Stimulated activated CD4-positive, alpha-beta T cell treated with anti-CD3 and anti-CD28 coated beads, Interleukin-12 subunit alpha, Interleukin-12 subunit beta, amount 100 ng/mL, for 48 hours (primary cell): Measurements from ENCODE around the gene FAM25A.
"Not testable (repeated sequence)": the region's sequence is repeated elsewhere in the genome, so short reads cannot be mapped to it uniquely, and the experiment has no call there.

ENCODE experiments used
- DNase-seq, 3 donors: peaks; one replicate each; pipeline ENCODE4 v3.0.0-alpha.2; 2020; ENCODE audit warnings: low read depth in 2 of 3, low spot score in 1 of 3

Gene FAM25A

DNA sequence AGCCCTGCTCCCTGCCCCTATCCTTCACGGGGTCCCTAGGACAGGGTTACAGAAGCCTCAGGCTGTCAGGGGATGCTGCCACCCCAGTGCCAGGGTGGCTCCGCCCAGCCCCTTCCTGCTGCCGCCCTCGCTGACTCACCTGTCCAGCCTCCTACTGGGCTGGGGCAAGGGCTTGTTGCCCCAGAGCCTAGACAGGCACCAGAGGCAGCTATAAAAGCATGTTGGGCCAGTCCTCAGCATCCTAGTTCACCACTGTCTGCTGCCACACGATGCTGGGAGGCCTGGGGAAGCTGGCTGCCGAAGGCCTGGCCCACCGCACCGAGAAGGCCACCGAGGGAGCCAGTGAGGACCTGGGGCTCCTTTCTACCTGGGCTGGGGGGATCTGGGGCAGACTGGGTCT is at the start of gene FAM25A:
FAM25A (plus strand) TSS at position 239 of the 400 bp plus-strand sequence; CDS start at position 270, 31 bp downstream.
- not testable (repeated sequence) for DNase-seq

DNA sequence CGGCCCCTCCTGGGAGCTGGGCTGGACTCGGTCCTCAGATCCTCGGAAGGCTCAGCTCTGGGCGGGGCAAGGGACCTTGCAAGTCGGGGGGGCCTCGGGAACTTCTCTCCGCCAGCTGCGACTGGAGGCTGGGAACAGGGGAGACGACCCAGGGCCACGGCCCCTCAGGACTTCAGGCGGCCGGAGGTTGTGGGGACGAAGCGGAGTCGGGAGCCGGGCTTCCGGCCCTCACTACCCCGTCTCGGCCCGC is 49.2 kb upstream of the FAM25A start:
- no peak for DNase-seq

DNA sequence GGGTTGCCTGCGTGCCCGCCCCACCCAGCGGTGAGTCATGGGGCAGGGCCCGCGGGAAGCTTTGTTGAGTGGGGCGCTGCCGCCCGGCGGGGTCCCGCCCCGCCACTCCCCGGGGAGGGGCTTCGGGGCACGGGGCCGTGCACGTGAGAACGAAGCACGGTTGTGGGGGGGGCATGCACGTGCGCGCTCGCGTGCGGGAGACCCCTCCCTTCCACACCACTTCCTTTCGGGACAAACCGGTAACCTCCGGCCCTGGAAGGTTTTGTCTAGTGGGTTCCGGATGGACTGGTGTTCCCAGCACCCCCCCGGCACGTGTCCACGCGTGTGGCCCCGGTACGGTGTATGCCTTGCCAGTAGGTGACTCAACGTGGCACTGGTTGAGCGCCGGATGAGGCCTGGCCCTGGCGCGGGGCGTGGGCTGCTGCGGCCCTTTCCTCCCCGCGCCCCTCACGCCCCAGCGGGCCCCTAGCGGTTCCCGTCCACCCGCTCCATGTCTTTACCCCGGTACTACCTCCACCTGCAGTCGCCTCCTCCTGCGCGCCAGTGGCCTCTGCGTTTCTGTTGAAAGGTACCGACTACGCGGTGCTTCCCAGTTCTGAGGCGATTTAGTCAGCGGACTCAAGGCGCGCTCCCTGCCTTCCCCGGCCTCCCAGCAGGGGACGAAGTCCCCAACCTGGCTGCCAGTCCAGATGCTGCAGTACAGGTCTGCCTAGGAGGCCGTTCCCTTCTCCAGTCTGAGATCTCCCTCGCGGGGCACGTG is 48.7 kb upstream of the FAM25A start:
- peak; percentile 64 to 77 (median 66) for DNase-seq

DNA sequence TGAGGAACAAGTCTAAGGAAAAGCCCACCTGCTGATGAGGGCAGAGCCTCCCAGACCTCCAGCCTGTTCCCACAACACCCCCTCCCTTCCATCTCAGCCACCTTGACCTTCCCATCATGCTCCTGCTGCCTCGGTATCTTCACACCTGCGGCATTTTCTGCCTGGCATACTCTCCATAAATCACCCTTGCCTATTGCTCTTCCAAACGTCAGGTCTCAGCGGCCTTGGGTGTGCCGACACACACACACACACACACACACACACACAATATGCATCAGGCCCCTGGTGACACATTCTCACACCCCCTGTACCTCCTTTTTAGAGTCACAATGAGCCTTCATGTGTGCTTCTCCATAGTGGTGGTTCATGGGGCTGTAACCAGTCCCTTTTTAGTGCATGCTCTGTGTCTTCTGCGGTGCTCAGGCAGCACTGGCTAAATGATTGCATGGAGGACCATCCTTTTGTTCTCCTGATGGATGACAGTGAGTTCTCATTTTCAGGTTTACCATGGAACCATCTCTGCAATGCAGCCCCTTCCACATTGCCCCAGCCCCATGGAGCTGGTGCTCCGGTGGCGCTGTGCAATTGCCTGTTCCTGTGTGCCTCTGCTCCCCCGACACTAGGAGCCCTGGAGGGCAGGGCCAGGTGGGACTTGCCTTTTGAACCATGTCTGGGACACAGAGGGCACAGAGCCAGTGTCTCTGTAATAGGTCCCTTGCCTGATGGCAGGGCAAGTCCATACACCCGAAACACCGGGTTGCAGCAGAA is 47.3 kb upstream of the FAM25A start:
- DNase-seq: no peak

DNA sequence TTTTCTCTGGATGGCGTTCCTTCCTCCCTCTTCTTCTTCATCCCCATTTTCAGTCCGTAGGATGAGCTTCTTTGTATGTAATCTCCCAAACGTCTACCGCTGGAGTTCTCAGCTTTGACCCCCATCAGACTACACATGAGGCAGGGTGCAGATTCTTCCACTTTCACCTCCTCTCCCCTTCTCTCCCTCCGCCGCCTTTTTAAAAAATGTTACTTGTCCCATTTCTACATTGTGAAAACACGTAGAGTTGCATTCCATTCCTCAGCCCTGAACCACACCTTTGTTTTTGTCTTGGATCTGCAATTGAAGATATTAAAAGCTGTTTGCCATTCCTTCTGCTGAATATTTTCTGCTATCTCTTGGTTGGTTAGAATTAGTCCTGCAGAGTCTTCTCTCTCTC is 45.6 kb upstream of the FAM25A start:
- no peak for DNase-seq

DNA sequence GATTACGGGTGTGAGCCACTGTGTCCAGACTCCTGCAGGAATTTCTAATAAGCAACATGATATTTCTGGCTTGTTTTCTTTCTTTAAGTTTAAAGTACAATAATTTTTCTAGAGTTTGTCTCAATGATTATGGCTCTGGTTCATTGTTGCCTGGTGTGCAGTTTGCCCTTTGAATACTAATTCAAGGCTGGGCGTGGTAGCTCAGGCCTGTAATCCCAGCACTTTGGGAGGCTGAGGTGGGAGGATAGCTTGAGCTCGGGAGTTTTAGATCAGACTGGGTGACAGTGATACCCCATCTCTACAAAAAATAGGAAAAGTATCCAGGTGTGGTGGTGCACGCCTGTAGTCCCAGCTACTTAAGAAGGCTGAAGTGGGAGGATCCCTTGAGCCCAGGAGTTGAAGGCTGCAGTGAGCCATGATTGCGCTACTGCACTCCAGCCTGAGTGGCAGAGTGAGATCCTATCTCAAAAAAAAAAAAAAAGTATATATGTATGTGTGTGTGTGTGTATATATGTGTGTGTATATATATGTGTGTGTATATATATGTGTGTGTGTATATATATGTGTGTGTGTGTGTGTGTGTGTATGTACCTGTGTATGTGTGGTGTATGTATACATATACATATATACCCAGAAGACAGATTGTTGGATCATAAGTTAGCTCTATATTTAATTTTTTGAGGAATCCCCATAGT is 43.6 kb upstream of the FAM25A start:
- DNase-seq: no peak

DNA sequence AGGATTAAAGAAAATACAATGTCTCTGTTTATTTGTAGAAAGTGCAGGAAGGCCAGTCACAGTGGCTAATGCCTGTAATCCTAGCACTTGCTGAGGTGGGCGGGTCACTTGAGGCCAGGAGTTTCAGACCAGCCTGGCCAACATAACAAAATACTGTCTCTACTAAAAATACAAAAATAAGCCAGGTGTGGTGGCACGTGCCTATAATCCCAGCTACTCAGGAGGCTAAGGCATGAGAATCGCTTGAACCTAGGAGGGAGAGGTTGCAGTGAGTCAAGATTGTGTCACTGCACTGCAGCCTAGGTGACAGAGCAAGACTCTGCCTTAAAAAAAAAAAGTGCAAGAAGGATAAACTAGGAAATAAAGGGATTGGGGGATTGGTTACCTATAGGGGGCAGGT is 41.6 kb upstream of the FAM25A start:
- not testable (repeated sequence) for DNase-seq

DNA sequence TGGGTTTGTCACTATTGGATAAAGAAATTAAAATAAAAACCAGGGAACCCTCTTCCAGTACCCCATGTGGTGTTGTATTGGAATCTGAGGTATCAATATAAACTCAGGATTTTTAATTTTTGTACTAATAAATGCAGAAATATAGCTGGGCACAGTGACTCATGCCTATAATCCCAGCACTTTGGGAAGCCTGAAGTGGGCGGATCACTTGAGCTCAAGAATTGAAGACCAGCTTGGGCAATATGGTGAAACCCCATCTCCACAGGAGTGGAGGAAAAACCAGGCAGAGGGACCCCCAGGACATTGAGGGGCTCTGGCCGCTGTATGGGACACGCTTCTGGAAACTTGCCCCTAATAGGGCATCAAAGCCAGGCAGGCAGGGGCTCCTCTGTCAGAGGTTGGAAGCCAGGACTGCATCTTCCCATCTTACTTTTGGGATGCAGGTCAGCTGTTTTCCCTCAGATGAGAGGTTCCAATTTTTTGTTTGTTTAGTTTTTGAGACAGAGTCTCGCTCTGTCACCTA is 40.7 kb upstream of the FAM25A start:
- DNase-seq: no peak

DNA sequence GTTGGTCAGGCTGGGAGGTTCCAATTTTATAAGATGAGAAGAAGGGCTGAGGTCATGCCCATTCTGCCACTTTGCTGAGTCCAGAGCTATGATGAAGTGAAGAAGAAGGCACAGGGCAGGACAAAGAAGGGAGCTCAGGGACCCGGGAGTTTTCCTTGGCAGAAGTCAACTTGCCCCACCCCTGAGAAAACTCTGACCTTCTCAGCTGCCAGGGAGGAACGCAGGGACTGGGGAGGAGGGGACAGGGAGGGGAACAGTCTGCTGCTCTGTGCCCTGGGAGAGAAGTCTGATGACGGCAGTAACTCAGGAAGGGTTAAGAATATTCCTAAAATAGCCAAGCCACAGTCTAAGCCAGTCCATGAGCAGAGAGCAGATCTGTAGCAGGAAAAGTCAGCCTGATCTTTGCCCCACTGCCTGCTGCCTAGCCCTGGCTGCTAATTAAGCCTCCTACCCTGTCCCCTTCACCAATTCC is 40.1 kb upstream of the FAM25A start:
- DNase-seq: no peak

DNA sequence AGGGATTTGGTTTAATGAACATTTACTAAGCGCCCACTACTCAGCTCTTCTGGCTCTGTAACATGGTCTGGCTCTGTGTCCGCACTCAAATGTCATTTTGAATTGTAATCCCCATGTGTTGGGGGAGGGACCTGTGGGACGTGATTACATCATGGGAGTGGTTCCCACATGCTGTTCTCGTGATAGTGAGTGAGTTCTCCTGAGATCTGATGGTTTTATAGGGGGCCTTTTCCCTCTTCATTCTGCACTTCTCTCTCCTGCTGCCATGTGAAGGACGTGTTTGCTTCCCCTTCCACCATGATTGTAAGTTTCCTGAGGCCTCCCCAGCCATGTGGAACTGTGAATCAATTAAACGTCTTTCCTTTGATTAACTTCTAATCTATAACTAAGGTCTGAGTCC is 39.1 kb upstream of the FAM25A start:
- not testable (repeated sequence) for DNase-seq

DNA sequence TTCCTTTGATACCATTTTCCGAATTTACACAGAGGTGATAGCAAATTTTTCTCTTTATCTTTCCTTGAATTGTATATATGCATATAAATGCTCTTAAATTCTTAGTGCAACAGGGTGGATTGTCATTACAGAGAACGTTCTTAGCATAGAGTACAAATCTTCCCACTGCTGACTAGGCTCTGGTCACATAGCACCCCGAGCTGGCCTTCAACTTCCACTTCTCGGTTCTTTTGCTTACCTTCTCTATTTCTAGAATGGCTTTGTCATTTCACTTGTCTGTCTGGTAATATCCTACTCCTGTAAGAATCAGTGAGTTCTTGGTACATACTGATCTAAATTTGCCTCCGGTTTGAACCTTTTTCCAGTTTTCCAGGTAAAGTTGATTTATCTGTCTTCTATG is 38.4 kb upstream of the FAM25A start:
- no peak for DNase-seq

DNA sequence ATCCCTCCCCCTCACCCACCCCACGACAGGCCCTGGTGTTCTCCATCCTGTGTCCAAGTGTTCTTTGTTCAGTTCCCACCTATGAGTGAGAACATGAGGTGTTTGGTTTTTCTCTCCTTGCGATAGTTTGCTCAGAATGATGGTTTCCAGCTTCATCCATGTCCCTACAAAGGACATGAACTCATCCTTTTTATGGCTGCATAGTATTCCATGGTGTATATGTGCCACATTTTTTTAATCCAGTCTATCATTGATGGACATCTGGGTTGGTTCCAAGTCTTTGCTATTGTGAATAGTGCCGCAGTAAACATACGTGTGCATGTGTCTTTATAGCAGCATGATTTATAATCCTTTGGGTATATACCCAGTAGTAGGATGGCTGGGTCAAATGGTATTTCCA is 35.6 kb upstream of the FAM25A start:
- DNase-seq: not testable (repeated sequence)

DNA sequence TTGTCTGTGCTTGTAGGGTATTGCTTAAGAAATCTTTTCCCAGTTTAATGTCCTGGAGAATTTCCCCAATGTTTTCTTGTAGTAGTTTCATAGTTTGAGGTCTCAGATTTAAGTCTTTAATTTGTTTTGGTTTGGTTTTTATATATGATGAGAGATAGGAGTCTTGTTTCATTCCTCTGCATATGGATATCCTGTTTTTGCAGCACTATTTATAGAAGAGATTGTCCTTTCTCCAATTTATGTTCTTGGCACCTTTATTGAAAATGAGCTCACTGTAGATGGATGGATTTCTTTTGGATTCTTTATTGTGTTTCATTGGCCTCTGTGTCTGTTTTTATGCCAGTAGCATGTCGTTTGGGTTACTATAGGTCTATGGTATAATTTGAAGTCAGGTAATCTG is 31.6 kb upstream of the FAM25A start:
- DNase-seq: no peak

DNA sequence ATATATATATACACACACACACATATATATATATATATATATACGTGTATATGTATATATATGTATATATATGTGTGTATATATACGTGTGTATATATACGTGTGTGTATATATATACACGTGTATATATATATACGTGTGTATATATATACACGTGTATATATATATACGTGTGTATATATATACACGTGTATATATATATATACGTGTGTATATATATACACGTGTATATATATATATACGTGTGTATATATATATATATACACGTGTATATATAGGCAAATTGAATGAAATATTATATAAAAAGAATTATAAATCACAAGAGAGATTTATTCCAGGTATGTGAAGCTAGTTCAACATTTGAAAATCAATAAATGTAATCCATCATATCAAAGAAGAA is 28.7 kb upstream of the FAM25A start:
- DNase-seq: not testable (repeated sequence)

DNA sequence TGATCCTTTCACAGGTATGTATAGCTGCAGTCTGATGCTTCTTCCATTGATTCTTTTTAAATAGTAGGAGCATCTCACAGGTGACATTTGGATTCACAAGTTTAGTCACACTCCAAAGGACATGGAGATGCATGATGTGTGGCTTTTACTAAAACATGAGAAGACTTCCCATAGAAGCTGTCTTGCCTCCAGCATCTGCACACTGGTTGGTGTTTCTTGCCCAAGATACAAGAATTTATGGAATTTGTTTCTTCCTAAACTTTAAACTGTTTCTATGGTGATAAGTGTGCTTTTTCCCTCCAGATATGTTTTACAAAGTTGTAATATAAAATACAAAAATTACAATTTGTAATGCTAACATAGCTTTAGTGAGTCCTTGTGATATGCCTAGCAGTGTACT is 27.6 kb upstream of the FAM25A start:
- DNase-seq: no peak

DNA sequence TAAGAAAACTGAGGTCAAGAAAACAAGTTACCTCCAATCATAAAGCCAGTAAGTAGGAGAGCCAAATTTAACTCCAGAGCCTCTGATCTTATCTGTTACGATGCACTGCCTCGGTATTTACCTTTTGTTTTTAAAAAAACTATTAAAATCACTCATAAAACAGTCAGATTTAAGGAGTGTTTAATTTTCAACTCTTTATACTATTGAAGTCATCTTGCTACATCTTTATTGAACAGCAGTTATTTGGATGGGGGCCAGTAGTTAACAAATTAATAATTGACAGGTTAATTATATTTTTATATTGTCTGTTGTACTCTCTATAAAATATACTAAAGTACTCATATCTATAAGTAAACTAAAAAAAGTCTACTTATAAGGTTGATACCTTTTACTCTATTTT is 27.2 kb upstream of the FAM25A start:
- no peak for DNase-seq

DNA sequence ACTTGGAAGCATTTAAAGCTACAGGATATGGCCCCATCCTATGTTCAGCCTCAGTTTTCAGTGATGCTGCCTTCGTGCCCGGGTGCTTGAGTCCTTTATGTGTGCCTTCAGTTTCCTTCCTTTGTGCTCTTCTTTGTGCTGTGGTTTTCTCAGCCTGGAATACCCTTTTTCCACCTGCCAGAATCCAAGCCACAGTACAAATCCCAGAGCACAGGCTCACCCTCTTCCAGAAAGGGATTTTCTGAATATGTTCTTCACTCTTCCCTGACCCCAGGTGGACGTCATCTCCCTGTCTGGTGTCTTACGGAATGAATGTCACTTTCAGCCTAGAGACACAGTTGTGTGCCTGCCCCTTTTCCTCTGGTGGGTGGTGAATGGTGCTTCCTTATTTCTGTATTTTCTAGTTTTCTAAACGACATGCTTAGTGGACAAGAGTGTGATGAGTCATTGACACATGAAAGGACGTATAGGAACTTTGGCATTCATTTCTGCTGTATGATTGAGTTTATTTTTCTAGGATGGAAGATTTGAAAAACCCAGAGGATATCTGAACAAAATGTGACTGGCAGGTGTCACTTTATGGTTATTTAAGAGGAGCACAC is 20.2 kb upstream of the FAM25A start:
- DNase-seq: not testable (repeated sequence)

DNA sequence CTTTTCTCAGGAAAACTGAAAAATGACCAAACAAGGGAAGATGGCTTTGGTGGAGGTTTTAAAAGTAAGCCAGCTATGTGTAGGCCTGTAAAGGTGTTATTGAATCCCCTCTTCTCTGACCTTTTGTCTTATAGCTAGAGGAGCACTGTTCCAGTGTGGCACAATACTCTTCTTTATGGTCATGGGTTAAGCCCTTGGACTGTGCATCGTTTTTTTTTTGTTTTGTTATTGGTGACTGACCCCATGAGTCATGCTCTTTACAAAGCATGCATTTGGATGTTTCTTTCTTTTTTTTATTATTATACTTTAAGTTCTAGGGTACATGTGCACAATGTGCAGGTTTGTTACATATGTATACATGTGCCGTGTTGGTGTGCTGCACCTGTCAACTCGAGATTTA is 19.6 kb upstream of the FAM25A start:
- no peak for DNase-seq

DNA sequence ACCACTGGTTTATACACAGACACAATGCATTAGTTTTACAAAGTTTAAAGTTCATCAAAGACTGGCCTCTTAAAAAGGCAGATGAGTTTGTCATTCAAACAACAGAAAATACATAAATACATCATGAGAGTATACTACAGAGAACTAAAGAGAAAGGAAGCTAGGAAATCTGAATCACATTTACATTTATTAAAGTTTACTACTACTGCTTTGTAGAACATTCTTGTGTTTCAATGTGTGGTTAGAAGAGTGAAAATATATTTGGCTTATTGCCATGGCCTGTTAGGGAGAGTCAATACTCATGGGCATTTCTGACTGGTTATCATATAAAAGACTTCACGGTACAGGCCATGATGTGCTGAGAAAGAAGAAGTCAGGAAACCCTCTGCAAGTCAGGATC is 13.0 kb upstream of the FAM25A start:
- not testable (repeated sequence) for DNase-seq

DNA sequence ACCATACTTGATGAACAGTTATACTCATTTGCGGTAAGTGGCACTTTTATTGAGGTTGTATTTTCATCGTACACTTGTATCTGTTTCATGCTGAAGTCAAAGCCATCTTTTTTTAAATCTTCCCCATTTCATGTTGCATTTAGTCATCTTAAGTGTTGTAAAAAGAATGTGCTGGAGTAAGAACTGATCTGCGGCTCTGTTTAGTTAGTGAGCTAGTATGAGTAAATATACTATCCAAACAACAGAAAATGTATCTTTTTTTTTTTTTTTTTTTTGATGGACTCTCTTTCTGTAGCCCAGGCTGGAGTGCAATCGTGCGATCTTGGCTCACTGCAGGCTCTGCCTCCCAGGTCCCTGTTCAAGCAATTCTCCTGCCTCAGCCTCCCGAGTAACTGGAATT is 12.4 kb upstream of the FAM25A start:
- not testable (repeated sequence) for DNase-seq

DNA sequence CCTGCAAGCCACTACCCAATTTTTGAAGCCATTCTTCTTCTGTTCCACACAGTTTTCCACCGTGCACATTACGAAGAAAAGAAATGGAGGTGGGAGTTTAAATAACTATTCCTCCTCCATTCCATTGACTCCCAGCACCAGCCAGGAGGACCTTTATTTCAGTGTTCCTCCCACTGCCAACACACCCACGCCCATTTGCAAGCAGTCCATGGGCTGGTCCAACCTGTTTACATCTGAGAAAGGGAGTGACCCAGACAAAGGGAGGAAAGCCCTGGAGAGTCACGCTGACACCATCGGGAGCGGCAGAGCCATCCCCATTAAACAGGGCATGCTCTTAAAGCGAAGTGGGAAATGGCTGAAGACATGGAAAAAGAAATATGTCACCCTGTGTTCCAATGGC is 11.8 kb upstream of the FAM25A start:
- DNase-seq: not testable (repeated sequence)
